ENCODE data around the gene PHC2.

DNA sequence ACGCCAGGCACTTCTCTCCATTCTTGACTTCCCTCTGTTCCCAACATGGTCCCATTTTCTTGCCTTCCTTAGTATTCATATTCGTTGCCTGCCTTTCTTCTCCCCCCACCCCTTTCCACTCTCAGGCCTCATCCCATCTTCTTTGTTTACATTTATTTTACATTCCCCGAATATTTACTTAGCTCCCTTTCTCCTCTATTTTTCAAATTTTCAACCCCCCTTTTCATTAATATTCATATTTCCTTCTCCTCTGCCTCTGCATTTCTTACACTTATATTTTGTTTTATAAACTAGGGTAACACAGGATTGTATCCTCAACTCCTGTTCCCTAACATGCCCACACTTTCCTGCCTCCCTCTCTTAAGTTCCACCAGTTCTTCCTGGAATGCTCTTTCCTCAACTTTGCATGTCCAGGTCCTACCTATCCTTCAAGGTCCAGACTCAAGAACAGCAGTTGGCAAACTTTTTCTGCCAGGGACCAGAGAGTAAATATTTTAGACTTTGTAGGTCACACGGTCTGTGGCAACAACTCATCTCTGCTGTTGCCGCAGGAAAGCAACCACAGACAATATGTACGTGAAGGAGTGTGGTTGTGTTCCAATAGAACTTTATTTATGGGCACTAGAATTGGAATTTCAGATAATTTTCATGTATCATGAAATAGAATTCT, 80.1 kb downstream of the PHC2 start:
- TF ChIP-seq POLR2AphosphoS5 (IDR thresholded peaks at IDR 0.05; ENCODE audit: low read depth, low read length) (no peak), SPI1 (IDR thresholded peaks at IDR 0.05; ENCODE audit: low read depth, low read length) (no peak)
